NCI-H146 treated with DMSO at 0.1 percent for 48 hours (cell line): ENCODE results near the gene EAF1.
"Not testable (repeated sequence)": the region's sequence is repeated elsewhere in the genome, so short reads cannot be mapped to it uniquely, and the experiment has no call there.

Source experiments
- DNase-seq: peaks from one replicate; lab custom pipeline; 2025; ENCODE audit not compliant: unreplicated experiment; lab: John Stamatoyannopoulos, UW

Gene EAF1

DNA sequence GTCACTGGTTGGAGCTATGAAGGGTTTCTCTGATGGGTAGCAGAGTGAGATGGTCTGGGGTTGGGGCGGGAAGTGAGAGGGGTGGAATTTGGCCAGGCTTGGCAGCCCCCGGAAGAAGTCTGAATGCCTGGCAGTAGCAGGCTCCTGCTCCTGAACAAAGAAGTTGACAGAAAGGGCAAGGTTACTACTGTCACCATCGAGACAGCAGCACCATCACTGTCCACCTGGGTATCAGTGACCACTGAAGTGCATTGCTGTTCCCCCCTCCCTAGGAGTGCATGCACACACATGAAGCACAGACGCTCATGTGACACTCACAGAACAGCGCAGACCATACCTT lies 51.2 kb downstream of the EAF1 start:
- no peak for DNase-seq

DNA sequence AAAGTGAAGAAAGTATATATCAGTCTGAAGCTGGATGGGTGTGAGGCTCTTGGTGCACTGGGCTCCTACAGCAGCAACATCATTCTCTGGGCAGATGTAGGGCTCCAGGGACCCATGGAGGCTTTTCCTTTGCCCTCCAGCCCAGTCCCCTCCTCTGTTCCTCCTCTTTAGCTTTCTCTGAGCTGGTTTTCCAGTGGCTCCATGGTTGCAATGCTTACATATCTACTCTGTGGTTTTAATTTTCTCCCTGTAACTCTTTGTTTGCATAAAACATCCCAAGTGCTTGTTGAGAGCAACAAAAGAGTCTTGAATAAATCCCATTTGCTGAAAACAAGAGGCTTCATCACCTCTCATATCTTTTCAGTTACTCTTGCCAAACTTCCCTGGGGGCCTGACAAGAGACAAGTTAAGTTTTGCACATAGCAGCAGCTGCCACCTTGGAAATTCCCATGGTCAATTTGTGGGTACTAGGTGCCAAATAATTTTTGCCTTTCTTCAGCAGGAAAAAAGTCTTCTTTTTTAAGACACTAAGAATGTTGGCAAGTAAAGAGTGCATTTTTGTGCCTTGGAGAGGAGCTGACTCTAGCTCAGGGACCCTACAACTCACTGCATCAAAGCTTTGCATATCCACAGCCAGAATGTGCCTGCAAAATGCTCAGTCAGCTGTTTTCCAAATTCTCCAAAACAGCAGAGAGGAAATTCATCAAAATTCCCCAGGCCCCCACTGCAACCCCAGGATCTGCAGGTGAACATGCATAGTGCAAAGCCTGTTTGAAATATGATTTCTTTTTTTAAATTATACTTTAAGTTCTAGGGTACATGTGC lies 52.2 kb downstream of the EAF1 start:
- DNase-seq = no peak

DNA sequence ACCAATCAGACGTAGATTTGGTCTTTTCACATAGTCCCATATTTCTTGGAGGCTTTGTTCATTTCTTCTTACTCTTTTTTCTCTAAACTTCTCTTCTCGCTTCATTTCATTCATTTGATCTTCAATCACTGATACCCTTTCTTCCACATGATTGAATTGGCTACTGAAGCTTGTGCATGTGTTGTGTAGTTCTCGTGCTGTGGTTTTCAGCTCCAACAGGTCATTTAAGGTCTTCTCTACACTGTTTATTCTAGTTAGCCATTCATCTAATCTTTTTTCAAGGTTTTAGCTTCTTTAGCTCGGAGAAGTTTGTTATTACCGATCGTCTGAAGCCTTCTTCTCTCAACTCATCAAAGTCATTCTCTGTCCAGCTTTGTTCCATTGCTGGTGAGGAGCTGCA lies 57.2 kb downstream of the EAF1 start:
- DNase-seq = not testable (repeated sequence)

DNA sequence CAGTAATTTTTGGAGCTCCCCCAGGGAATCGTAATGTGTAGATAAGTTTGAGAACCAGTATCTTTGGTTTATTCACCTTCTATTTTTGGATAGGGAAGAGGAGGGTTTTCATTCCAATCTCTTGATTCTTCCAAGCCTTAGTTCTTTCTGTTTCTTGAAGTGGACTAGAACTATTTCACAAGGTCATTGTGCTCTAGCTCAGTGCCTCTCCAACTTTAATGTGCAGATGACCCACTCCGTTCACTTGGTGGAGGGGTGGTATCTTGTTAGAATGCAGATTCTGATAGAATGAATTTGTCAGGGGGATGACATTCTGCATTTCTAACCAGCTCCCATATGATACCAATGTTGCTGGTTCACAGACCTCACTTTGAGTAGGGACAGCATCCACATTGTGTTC lies 58.6 kb downstream of the EAF1 start:
- DNase-seq = no peak

DNA sequence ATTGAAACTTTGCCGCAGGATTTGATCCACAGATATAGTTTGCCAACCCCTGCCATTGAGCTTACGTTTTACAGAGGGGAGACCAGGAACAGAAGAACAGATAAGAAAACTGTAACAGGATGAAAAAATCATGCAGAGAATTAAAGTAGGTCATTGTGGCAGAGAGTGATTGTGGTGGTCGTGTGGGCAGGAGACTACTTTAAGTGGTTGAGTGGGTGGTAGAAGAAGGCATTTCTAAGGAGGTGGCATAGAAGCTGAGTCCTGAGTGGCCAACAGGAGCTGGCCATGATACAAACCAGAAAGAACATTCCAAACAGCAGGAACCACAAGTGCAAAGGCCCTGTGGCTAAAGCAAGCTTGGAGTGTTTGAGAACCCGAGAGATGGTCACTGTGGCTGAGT lies 59.6 kb downstream of the EAF1 start:
- no peak for DNase-seq

DNA sequence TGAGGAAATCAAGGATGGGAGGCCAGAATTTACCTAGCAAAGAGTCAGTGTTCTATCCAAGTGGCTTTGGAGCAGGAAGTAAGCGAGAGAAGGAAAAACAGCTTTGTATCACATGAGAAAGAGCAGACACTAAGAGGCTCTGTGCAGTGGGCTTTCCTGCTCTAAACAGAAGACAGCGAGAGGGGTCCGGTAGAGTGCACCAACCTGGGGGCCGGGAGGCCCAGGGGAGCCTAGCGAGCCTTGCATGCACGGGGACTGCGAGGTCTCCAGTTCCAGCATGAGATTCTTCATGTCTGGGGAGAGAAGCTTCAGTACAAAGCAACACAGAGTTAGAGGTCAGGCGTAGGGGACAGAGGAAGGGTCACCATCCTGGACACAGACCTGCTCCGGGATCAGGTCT lies 60.6 kb downstream of the EAF1 start:
- DNase-seq = no peak

DNA sequence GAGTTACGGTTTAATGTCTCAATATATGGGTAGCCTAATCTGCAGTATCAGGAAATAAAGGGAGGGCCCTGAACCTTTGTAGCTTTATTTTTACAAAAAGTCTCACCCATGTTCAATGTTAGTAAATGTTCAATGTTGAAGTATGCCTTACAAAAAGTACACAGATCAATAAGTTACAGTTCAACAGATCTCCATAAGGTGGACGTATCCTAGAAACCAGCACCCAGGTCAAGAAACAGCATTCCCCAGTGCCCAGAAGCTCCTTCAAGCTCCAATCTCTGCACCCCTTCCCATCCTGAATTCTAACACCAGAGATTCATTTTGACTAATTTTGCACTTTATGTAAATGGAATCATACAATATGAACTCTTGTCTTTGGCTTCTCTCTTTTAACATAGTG lies 62.8 kb downstream of the EAF1 start:
- DNase-seq = no peak

DNA sequence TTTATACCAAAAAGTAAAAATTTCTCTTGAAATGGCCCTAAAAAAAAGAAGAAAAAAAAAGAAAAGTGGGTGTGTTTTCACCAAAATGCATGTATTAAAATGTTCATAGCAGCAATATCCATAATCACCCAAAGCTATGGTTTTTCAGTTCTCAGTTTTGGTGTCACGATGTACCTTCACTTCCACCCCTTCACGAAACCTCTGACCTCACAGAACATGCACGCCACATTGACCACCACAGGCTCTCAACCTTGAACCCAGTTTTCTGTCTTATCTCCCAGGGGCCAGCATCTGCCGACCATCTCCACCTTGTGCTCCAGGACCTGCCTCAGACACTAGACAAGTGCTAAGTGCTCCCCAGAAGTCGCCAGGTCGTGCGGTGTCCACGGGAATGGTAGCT lies 63.7 kb downstream of the EAF1 start:
- no peak for DNase-seq
